Measurements from ENCODE around the gene TOR3A.
A peak's percentile ranks its signal among the peaks of the same experiment; 100 is the strongest.

TOR3A gene

DNA sequence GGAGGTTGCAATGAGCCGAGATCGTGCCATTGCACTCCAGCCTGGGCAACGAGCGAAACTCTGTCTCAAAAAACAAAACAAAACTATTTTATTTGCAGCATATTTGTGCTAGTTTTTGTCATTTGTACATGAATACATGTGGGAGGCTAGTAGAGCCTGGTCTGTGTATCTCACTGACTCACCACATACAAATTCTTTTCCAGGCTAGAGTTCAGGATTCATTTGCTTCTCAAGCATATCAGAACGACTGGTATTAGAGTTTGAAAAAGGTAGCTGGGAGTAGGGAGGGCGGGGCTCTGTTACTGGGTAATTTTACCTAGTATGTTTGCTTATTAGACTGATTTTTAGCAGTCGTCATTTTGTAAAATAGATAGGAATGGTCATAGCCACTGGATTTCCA lies 4.5 kb upstream of the TOR3A start:
- DNase-seq = no peak

DNA sequence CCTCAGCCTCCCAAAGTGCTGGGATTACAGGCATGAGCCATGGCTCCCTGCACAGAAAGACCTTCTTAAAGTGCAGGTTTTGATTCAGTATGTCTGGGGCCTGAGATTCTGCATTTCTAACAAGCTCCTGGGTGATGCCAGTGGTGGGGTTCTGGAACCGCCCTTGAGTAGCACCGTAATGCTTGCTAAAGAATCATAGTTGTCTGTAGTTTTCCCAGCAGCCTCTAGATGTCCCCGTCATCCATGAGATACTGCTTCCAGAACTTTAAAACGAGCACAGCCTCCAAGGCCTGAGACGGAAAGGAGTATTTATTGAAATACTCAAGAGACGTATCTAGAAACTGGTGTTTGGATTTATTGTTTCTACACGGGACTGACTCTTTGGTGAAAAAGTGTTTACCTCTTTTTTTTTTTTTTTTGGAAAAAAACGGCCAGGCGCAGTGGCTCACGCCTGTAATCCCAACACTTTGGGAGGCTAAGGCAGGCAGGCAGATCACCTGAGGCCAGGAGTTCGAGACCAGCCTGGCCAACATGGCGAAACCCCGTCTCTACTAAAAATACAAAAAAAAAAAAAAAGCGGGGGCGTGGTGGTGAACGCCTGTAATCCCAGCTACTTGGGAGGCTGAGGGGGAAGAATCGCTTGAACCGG lies 2.6 kb upstream of the TOR3A start:
- peak; percentile 20 for DNase-seq

DNA sequence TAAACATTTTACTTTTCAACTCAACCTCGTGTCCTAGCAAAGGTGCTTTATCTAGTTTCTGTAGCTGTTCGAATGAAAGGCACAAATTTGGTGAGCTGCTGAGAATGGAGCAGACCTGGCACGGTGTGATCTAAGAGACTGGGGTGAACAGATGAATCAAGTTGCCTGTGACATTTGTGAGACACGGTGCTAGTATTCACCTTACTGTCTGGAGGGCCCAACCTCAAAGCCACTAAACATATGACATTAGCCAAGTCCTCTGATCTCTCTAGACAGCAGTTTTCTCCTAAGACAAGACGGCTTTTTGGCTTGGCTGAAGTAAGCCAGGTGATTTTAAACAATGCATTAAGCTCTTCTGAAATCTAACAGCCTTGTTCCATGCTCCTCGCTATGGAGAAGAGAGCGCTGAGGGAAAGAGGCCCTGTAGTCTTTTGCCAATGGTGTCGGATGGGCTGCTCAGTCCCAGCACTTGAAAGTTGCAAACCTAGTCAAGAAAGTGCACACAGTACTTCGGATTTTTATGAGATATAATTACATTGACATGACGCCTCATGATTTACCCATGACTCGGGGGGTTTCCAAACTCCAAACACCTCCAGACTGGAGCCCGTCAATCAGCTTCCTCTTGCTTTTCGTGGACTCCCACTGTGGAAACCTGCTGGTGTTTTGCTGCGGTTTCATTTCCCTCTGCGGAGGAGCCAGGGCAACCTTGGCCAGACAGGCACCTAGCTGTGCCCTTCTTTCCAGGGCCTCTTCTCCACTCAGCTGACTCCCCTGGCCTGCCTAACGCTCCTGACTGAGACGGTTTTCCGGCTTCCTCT lies 794 bp upstream of the TOR3A start:
- no peak for DNase-seq

DNA sequence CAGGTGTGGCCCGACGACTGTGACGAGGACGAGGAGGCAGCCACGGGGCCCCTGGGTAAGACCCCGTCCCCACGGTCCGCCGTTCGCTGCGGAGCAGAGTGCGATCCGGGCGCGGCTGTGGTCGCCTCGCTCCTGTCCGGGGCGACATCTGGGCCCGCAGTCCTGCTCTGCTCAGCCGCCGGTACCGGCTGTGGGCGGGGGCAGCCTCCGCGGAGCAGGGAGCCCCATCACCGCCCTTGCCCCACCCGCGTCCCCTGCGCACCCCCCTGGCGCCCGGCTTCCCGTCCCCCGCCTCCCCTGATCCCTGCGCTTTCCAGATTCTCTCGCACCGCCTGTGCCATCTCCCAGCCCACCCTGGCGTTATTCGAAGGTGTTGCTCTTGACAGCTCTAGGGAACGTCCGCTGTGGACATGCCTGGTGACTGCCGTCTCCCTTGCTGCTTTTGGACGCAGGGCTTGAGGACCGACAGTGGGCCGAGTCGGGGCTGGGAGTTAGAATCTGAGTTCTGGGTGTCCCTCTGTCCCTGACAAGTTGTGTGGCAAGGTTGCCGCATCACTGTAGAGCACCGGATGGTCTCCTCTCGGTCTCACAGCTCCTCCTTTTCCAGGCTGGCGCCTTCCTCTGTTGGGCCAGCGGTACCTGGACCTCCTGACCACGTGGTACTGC lies 596 bp downstream of the TOR3A start:
- DNase-seq = no peak

DNA sequence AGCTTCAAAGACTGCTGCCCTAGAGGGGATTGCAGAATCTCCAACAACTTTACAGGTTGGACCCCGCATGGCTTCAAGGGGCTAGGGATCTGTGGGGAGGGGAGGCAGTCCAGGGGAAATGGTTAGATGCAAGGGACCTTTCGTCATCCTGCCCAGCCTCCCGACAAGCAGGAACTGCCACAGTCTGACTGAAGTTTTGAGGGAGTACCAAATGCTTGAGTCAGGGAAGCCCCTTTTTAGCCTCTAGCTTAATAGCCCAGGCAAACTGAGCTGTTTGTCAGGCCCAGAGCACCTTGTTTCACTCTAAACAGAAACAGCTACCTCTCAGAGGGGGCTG lies 1.1 kb downstream of the TOR3A start:
- DNase-seq = no peak

DNA sequence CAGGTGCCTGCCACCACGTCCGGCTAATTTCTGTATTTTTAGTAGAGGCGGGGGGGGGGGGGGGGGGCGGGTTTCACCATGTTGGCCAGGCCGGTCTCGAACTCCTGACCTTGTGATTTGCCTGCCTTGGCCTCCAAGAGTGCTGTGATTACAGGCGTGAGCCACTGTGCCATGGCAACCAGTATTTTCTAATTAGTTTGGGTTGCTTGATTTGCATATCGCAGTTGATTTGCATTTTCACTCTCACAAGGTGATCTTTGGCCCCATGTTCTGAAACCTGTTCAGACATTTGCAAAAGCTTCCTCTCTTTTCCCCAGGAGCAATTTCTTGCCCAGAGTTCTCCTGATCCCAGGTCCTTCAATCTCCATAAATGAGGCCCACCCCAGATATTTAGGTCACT lies 1.7 kb downstream of the TOR3A start:
- DNase-seq = no peak

DNA sequence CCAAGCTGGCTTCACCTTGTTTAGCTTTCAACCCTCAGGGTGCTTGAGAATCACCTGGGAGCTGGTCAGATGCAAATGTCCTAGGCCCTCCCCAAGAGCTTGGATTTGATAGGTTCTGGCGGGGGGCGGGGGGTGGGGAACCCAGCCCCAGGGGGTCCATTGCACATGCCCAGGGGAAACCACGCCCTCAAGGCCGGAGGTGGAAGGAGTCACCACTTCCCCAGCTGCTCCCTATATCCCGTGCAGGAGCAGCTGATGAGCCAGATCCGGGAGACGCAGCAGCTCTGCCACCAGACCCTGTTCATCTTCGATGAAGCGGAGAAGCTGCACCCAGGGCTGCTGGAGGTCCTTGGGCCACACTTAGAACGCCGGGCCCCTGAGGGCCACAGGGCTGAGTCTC lies 5.8 kb downstream of the TOR3A start:
- no peak for DNase-seq

DNA sequence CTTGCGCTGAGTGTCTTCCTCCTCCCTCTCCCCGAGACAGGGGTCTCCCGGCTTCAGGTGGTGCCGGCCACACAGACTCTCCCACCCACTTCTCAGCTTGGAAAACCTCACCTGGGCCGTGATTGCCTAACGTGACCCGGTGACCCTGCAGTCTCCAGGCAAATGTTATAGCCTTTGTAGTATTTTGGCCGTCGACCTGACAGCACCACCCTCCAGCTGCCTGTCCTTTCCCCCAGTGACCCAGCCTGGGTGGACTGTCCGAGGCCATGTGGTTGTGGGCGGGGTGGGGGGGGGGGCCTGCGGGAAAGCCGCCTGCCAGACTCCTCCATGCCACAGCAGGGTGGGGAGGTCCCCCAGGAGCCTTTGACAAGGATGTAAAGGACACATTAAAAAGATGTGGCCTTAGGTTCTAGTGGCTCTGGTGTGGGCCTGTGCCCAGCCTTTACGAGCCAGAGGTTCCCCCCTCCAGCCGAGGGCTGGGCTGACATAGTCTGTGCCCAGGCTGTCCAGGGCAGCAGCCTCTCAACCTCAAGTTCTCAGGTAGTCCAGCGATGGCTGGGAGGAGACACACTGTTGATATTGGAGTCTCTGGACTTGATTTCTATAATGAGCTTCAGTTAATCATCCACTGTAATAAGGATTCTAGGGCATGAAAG lies 8.1 kb downstream of the TOR3A start:
- DNase-seq = no peak

DNA sequence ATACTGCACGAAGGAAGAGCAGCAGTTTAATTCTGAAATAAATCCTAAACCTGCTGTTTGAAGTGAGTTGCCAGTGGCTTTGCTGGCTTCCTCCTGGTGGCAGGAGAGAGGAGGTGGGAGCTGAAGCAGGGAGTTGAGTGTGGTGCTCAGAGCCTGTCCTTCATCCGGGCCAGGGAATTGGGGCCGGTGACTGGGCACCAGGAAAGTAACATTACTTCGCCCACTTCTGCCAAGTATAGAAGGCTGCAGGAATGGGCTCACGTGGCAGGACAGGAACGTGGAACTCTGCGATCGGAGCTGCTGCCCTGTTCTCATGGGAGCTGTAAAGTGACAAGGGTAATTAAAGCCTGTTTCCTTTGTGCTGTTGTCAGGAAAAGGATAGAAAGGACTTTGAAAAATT lies 8.7 kb downstream of the TOR3A start:
- no peak for DNase-seq

DNA sequence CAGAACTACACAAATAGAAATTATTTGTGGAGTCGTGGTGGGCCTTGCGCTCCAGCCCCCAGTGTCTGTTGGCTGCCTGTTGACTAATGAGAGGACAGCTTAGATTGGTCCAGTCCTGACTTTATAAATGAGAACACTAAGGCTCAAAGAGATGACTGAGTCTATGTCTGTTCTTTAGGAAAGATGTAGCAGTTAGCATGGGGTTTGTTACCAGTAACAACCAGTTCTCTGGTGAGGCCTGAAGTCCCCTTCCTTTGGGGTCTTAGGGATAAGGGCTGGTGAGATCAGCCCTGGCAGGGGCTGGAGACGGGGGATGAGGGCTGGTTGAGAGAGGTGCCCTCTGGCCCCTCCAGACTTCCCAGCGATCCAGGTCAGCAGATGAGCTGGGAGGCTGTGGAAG lies 9.1 kb downstream of the TOR3A start:
- no peak for DNase-seq

DNA sequence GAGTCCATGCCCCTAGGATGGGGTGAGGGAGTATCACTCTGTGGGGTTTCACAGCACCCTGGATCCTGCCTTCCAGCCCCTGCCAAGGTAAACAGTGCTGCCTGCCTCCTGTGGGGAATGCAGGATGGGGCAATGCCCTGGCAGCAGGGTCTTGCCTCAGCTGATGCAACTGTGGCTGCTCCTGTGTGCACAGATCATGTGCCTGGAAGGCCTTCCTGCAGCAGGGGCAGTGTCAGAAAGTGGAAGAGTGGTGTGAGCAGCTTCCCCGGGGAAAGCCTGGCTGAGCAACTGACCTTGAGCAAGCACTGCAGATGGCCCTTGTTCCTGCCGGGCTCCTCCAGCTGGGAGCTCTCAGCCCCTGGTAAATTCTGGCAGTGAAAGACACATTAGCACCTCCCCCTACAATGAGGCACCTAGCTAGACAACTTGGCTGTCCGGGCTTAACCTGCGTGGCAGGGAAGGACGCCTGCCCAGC lies 9.9 kb downstream of the TOR3A start:
- no peak for DNase-seq

DNA sequence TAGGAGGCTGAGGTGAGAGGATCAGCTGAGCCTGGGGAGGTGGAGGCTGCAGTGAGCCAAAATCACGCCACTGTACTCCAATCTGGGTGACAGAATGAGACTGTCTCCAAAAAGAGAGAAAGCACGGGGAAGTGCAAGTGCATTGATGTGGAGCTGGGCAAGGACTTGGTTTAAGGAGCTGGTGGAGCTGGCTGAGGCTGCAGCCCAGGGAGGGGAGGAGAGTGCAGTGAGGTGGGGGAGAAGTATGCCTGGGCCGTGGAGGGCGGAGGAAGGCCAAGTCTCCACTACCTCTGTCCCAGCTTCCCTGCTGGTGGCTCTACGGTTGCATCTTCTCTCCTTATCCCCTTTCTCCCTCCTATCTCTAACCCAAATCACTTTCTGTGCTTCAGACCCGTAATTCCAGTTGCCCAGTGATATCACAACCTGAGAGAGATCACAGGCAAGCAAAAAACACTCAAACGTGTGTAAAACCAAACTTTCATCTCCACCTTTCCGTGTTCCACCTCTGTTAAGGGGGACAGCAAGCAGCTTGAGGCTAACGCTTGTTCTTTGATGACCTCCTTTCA lies 11.1 kb downstream of the TOR3A start:
- DNase-seq = no peak

DNA sequence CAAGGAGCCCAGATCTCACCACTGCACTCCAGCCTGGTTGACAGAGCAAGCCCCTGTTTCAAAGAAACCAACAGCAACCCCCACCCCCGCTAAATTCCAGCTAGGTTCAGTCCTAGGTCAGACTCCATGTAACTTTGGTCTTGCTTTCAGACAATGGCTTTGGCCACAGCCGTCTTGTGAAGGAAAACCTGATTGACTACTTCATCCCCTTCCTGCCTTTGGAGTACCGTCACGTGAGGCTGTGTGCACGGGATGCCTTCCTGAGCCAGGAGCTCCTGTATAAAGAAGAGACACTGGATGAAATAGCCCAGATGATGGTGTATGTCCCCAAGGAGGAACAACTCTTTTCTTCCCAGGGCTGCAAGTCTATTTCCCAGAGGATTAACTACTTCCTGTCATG lies 12.9 kb downstream of the TOR3A start:
- no peak for DNase-seq

DNA sequence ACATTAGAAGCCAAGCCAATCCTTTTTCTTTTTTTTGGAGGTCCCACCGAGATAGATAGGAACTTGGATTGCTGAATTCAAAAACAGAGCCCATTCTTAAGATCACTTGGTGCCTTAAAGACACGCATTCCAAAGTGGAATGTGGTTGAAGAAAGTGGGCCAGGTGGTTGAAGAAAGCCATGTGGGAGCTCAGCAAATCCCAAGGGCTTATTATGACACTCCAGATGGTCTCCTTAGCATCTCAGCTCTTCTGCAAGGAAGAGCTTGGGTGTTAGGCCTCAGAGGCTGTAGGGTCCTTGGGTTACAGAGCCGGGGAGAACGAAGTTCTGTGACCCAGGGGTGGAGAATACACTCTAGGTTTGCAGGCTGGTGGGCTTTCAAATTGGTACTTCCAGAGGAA lies 13.5 kb downstream of the TOR3A start:
- DNase-seq = no peak

DNA sequence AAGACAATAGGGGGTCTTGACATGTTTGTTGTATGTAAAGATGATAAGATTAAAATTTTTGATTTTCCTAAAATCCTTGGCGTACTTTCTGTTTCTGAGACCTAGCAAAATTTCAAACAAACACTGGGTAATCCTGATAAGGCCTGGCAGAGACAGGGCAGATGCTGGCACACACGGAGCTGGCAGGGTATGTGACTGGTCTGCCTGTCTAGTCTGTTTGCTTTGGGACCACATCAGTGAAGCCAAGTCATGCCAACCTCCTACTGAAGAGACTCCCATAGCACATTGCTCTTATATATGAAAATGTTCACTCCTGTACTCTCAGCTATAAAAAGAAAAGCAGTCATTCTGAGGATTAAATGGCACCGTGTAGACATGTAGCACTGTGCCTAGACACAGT lies 14.1 kb downstream of the TOR3A start:
- DNase-seq = no peak

DNA sequence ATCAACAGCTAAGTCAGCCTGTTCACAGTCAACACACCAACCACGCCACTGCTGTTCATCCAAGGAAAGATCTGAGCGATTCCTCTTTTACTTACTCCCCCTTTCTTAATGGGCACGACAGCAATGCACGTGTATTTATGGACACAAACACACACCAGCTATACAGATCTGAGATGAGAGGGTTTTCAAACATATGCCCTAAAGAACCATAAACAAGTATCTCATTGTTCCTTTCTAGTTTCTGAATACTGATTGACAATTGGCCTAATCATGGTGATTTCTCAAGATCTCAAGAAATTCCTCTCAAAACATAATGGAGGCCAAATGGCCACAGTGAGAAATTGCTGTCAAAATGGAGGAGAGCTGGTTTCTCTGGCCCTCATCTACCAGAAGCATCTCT lies 18.0 kb downstream of the TOR3A start:
- no peak for DNase-seq

DNA sequence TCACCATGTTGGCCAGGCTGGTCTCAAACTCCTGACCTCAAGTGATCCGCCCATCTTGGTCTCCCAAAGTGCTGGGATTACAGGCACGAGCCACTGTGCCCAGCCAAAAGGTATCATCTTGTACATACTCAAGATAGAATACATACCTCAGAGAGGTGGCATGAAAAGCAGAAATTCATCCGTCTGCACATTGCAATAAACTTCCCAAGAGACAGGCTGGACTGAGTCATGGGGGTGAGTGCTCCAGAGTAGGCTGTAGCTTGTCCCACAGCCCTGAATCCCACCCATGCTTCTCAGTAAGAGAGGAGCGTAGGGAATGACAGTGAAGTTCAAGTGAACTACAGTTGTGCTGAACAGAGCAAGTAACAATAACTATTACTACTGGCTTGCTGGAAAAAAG lies 19.7 kb downstream of the TOR3A start:
- DNase-seq = no peak

DNA sequence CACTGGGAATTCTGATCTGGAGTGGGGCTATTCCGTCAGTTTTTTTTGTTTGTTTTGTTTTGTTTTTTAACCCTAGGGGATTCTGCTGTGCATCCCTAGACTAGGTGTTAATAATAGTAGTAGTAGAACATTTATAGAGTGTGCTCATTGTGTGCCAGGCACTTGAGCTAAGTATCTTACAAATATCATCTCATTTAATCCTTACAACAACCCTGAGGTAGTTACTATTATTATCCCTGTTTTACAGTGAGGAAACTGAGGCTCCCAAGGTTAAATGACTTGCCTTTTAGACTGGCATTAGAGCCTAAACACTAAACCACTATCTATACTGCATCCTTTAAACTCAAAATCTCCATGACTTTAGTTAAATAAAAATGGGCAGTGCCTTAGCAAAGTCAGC lies 22.1 kb downstream of the TOR3A start:
- no peak for DNase-seq

DNA sequence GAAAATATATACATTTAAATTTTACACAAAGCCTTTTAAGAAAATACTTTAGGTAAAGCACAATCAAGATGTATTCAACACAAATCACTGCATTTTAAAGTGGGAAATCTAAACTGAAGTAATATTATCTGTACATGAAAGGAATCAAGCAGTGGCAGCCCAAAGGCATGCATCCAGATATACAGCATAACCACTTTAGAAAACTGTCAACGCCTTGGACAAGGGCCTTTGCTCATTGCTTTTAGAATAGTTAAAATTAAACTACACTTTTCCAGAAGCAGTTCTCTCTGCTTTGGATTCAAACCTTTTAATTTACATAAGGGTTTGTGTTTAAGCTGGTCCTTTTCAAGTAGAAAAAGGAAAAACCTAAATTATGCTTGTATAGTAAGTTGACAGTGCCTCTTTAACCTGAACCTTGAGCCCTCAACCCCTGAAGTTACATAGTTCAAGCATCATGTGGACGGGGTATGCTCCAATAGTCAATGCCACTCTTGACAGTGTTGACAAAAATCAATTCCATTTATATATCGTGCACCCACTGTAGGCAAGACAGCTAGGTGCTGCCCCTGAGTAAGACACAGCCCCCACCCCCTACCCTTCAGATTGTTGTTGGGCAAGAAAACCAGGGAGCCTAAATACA lies 22.9 kb downstream of the TOR3A start:
- DNase-seq = no peak

DNA sequence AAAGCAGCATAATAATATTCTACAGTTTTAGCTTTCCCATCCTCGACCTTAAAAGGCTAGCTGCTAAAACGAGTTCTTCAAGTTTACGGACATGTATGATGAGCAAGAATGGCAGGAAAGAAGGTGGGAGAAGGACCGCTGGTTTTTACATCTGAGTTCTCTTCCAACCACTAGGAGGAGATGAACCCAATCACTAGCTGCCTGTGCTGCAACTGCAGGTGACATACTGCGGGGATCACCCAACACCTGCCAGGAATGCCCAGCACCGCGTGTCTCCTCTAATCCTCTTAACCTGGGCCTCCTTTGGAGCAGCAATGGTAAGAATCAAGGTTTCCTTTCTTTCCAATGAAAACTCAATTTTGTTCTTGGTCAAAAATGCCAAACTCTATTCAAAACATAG lies 23.5 kb downstream of the TOR3A start:
- DNase-seq = no peak

DNA sequence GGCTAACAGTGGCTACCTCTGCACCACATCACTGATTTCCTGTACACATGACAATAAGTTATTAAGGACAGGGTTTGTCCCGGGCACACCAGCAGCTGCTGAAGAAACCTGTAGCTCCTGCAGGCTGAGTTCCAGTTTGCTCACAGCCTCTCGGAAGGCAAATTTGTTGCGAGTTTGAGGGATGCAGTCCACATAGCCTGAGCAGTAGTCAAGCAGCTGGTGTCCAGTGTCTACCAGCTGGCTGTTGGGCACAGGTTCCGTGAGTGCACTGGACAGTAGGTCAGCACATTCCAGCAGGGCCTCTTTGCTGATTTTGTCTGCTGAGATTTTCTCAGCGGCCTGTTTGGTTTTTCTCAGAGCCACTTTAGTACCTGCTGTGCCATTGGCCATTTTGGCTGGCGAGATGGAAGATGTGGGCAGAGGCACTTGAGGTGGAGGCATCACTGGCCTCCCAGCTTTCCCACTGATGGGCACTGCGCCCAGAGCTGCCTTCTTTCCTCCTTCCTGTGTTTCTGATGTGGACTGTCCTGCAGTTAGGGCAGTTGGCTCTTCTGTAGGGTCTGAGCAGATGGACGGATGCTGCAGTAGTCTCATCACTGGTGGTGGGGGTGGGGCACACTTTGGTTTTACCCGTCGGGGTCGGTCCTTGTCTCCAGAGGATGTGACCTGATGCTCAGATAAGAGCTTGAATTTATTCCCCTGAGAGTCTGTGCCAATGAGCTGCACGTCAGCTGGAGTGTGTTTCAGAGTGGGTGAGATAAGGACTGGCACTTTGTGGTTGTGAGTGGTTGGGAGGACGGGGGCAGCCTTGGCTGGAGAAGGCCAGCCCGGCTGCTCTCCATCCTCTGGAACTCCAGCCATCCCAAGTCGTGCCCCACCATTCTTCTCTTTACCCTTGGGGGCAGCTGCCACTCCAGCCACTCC lies 26.1 kb downstream of the TOR3A start:
- no peak for DNase-seq

DNA sequence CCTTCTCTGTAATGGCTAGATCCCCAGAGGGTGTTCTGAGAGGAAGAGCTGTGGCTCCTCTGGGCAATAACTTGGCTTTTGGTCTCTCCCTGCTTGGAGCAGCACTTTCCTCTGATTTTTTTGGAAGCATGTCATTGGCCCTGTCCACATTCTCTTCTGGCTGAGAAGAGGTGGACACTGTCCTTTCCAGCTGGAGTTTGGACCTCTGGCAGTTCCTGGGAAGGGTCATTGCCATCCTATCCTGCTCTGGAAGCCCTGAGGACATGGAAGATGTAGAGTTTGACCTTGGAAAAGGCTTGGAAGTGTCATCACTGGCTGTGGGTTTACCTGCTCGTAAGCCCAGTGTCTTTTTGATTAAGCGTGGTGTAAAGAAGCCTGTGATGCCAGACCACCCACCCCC lies 26.8 kb downstream of the TOR3A start:
- DNase-seq = no peak

Data from NCI-H2029 treated with DMSO at 0.1 percent for 48 hours (cell line).